Upper lobe of right lung (tissue), 1 donor: ENCODE data around the gene GRM7. TPM values are rescaled to one million over a fixed set of nuclear protein-coding genes. Genes with fewer than 3 reads are reported as not detected.

Experiments
- ATAC-seq: fragments of 200-7000 bp; cut with Tn5 transposase; one replicate; pipeline ENCODE4 v1.9.1; 2020; ENCODE audit warnings: mild to moderate bottlenecking, moderate library complexity
- DNase-seq: peaks from one replicate; pipeline ENCODE4 v3.0.0-alpha.2; 2020
- H3K27ac ChIP-seq: fragments of 200-600 bp; one replicate; pipeline ENCODE4 v1.8.0; 2022
- H3K27me3 ChIP-seq: fragments of 200-600 bp; one replicate; pipeline ENCODE4 v1.8.0; 2022; ENCODE audit warnings: mild to moderate bottlenecking
- H3K36me3 ChIP-seq: fragments of 200-600 bp; one replicate; pipeline ENCODE4 v1.8.0; 2022
- H3K4me1 ChIP-seq: fragments of 200-600 bp; one replicate; pipeline ENCODE4 v1.8.0; 2022
- H3K4me3 ChIP-seq: fragments of 200-600 bp; one replicate; pipeline ENCODE4 v1.8.0; 2022; ENCODE audit warnings: mild to moderate bottlenecking
- H3K9me3 ChIP-seq: fragments of 200-600 bp; one replicate; pipeline ENCODE4 v1.8.0; 2022
- CTCF ChIP-seq: fragments of 200-600 bp; IDR thresholded peaks from one replicate; pipeline ENCODE4 v1.8.0; 2022; ENCODE audit warnings: antibody characterized with exemption
- intact Hi-C: fragments of 100-400 bp; cut with DNase I; formaldehyde crosslinking; loops from one replicate; pipeline ENCODE4 v1.11.0; 2022
- total RNA-seq: library from RNA; stranded (reverse); fragmentation: NEBNext Ultra II Directional; extraction: Animal tissue kit (Norgen Biotek cat#: 25700); gene quantifications from one replicate; pipeline ENCODE4 v1.2.1, GENCODE V29; 2021
- donor health status: DM: no; HTN: yes; CAD: no; lungs with severe emphysema.

Gene GRM7
- total RNA-seq, 1 donor from 2014 or later: not detected

GRCh38 chr3:7498715-7499114 lies 637.8 kb downstream of the GRM7 start:
- Histone ChIP-seq H3K36me3 (no peaks in the 10 kb centered on the region), H3K27me3 (no peaks in the 10 kb centered on the region), H3K9me3 (no peaks in the 10 kb centered on the region), H3K27ac (no peak overlapping the region), H3K4me3 (no peak overlapping the region), H3K4me1 (no peaks in the 10 kb centered on the region)
- ATAC-seq (no peak), DNase-seq (no peak)
- TF ChIP-seq CTCF: no peak
- intact Hi-C loops: no loop called here

DNA sequence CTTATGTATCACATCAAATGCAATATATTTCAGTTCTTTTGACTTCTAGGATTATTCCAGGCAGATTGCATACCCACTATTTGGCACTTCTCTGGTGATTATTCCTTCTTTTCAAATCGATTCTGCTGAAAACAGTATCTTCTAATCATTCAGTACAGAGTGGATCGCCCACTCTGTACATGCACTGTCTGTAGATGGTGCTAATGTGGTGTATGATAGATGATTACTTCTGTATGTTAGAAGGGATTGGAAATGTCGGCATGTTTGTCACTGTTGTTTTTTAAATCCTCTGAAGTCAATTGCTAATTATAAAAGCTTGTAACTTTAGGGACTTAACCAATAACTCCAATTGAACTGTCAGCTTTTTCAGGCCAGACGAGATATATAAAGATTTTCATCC lies 642.5 kb downstream of the GRM7 start:
- Histone ChIP-seq H3K4me3 (no peak overlapping the region), H3K4me1 (peaks cover 8% of the 10 kb centered on the region), H3K27ac (no peak overlapping the region), H3K27me3 (no peaks in the 10 kb centered on the region), H3K36me3 (no peaks in the 10 kb centered on the region), H3K9me3 (no peaks in the 10 kb centered on the region)
- no peak for TF ChIP-seq CTCF
- no peak for DNase-seq
- ATAC-seq: no peak
- intact Hi-C loops: no loop called here

DNA sequence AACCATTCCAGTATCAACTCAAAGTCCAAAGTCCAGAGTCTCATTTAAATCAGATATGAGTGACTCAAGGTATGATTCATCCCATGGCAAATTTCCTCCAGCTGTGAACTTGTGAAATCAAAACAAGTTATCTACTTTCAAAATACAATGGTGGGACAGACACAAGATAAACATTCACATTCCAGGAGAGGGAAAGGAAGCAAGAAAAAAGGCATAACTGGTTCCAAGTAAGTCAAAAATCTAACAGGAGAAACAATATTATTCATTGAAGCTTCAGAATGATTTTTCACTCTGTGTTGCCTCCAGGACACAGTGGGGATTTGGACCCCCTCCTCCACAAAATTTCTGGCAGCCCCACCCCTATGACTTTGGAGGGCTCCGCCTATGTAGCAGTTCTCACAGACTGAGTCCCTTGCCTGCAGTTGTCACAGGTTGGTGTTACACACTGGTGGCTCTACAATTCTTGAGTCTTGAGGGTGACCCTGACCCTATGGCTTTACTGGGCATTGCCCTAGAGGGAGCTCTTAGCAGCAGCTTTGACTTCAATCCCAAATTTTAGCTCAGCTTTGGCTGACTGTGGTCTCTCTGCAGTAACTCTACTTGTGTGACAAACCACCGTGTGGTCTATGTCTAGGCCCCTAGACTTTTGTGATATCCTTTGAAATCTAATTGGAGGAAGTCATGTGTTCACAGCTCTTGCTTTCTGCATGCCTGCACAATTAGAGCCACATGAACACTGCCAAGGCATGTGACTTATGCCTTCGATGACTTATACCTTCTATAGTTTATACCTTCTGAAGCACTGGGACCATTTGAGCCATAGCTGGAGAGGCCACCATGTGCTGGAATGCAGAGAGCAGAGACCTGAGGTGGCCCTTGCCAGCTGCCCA lies 644.2 kb downstream of the GRM7 start:
- peak overlapping the region; percentile 24 for H3K27ac ChIP-seq
- no peak overlapping the region for H3K4me3 ChIP-seq
- intact Hi-C loops: no loop called here
- H3K9me3 ChIP-seq: no peaks in the 10 kb centered on the region
- TF ChIP-seq CTCF: no peak
- peaks cover 8% of the 10 kb centered on the region for H3K4me1 ChIP-seq
- ATAC-seq: peak; percentile 39
- DNase-seq: no peak
- no peaks in the 10 kb centered on the region for H3K27me3 ChIP-seq
- no peaks in the 10 kb centered on the region for H3K36me3 ChIP-seq

DNA sequence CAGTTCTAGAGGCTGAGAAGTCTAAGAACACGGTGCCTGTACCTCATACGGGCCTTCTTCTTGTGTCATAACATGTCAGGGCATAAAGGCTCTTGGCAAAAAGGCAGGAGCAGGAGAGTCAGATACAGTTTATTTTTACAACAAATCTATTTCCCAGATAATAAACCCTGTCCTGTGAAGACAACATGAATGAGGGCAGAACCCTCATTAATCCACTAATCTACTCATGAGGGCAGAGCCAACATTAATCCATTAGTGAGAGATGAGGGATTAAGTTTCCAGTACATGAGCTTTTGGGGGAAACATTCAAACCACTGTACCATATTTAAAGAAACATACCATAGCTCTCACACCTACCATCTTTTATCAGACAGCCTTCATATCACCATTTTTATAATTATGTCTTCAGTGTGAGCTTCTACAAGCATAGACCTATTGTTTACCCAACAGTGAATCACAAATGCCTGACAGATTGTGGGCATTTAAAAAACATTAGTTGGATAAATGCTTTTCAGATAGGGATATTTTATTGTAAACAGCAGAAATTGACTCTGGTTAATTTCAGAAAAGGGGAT lies 645.8 kb downstream of the GRM7 start:
- no peak overlapping the region for H3K4me3 ChIP-seq
- peaks cover 8% of the 10 kb centered on the region for H3K4me1 ChIP-seq
- no peak overlapping the region for H3K27ac ChIP-seq
- intact Hi-C loops: no loop called here
- no peak for TF ChIP-seq CTCF
- DNase-seq: no peak
- H3K9me3 ChIP-seq: no peaks in the 10 kb centered on the region
- H3K27me3 ChIP-seq: no peaks in the 10 kb centered on the region
- ATAC-seq: no peak
- H3K36me3 ChIP-seq: no peaks in the 10 kb centered on the region

DNA sequence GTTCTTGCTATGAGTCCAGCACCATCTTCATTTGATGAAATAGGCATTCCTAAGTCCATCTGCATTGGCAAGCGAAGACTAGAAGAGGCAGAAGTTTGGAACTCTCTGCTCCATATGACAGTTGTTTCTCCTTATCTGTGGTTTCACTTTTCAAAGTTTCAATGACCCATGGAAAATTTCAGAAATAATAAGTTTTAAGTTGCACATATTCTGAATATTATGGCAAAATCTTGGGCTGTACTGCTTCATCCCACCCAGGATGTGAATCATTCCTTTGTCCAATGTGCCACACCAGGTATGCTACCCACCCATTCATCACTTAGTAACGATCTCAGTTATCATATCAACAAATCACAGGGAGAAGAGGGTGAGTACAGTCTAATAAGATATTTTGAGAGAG lies 647.9 kb downstream of the GRM7 start:
- DNase-seq (no peak), ATAC-seq (no peak)
- Histone ChIP-seq H3K36me3 (no peaks in the 10 kb centered on the region), H3K4me1 (peaks cover 8% of the 10 kb centered on the region), H3K4me3 (no peak overlapping the region), H3K27ac (no peak overlapping the region), H3K27me3 (no peaks in the 10 kb centered on the region), H3K9me3 (no peaks in the 10 kb centered on the region)
- no peak for TF ChIP-seq CTCF
- intact Hi-C loops: no loop called here
